Stimulated activated CD4-positive, alpha-beta T cell treated with anti-CD3 and anti-CD28 coated beads, Interleukin-1b, Interleukin-23, amount 100 ng/mL, for 24 hours (primary cell): ENCODE data around the gene LLCFC1.
"Not testable (repeated sequence)": the region's sequence is repeated elsewhere in the genome, so short reads cannot be mapped to it uniquely, and the experiment has no call there.

Experiments used
- DNase-seq, 4 experiments: peaks; one replicate each; pipeline ENCODE4 v3.0.0-alpha.2; 2020; ENCODE audit warnings: low read depth in 4 of 4, low spot score in 1 of 4

Gene LLCFC1

GRCh38 chr7:142941541-142941940 lies 2.3 kb downstream of the LLCFC1 start:
- no peak for DNase-seq

- DNase-seq, result no peak
Measured at GRCh38 chr7:142942746-142943145, 3.5 kb downstream of the LLCFC1 start.

GRCh38 chr7:142943706-142944268 lies 4.5 kb downstream of the LLCFC1 start:
- no peak for DNase-seq

GRCh38 chr7:142945001-142945400 lies 5.7 kb downstream of the LLCFC1 start:
- DNase-seq, result no peak

DNA sequence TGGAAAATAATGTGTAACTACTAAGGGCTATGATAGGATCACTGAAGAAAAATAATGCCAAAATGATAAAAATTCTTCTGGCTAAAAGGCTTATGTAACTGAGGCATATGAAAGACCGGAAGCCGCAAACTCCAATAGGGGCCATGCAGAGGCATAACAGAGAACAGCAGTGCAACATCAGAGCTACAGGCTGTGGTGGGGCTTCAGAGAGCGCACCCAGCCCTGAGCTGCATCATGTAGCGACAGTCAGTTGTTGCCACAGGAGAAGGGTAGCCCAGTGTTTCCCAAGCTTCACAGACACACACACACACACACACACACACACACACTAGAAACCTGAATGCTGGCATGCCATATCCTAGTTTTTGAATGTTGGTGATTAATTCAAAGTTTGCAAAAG lies 9.3 kb downstream of the LLCFC1 start:
- no peak for DNase-seq

GRCh38 chr7:142950235-142950634 lies 11.0 kb downstream of the LLCFC1 start:
- no peak for DNase-seq

GRCh38 chr7:142954680-142955268 lies 15.5 kb downstream of the LLCFC1 start:
- DNase-seq, result no peak

DNA sequence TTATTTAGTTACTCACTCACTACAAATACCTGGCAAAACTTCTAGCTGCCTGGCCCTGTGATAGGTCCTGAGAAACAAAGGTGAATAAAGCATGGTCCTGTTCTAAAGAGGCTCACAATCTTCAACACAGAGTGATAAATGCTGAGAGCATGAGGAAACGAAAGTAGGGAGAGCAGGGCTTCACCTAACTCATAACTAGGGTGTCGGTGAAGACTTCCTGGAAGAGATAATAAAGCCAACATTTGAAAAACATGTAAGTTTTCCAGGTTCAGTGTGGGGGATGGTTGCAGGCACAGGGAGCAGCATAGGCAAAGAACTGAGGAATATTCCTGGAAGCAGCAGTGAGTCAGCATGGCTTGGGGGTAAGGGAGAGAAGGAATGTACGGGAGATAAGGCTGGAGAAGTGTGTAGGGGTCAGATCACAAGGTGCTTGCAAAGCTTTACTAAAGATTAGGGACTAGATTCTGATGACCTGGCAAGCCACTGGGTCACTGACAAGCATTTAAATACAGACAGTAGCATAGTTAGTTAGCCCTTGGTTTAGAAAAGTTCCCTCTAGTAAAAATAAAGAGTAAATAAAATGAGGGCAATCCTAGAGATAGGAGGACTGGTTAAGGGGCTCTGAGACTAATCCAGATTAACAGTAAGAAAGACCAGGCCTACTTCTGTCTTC lies 17.8 kb downstream of the LLCFC1 start:
- no peak for DNase-seq

- DNase-seq, result no peak
Measured at GRCh38 chr7:142957723-142958122, 18.4 kb downstream of the LLCFC1 start.

DNA sequence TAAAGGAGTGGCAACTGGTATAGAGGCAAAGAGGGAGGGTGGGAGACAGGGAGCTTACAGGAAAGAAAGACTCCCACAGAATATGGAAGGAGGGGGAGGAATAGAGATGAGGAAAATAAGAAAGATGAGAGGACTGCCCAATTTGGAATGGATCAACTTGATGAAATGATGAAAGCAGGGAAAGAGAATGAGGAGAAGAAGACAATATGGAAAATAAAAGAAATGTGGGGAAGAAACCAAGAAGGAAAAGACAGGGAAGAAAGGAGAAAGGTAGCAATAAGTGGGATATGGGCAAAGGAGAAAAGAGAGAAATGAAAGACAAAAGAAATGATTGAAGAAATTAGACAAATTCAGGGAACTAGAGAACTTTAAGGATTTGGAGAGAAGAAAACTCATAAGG lies 19.9 kb downstream of the LLCFC1 start:
- no peak for DNase-seq

DNA sequence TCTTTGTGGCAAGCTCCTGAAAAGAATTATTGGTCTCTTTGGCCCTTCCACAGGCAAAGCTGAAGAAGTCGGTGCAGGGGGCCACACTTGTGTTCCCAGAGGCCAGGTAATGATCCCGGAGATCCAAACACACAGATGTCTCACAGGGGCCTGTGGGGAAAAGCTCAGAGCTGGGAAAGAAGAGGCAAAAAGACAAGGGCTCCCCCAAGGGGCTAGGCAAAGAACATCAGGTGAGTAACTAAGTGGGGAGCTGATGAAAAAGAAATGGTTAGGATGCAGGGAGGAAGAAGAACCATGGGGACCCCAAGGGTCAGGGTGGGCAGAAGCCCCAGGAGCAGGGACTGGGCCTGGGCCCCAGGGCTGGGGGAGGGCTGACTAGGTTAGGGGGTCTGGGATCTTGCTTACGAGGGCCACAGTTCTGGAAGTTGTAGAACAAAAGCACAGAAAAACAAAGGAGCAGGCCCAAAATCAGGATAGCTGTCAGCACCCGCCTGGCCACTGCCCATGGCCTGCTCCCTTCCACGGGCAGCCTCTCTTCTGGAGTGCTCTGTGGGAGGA lies 21.8 kb downstream of the LLCFC1 start:
- no peak for DNase-seq

DNA sequence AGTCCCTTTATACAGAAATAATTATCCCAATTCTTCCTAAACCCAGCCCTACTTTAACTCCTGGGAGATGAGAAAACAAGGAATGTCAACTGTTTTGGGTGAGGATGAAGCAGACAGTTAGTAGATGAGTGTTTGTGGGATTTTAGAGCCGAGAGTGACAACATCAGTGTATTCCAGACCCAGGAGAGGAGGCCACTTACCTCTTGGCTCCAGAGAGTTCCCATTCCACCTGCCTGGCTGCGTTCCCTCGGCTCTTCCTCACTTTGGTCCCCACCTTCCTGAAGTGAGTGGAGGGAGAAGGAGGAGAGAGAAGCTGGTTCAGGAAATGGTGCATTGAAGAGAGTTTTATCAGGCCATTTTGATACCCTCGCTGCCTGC lies 22.3 kb downstream of the LLCFC1 start:
- no peak for DNase-seq

DNA sequence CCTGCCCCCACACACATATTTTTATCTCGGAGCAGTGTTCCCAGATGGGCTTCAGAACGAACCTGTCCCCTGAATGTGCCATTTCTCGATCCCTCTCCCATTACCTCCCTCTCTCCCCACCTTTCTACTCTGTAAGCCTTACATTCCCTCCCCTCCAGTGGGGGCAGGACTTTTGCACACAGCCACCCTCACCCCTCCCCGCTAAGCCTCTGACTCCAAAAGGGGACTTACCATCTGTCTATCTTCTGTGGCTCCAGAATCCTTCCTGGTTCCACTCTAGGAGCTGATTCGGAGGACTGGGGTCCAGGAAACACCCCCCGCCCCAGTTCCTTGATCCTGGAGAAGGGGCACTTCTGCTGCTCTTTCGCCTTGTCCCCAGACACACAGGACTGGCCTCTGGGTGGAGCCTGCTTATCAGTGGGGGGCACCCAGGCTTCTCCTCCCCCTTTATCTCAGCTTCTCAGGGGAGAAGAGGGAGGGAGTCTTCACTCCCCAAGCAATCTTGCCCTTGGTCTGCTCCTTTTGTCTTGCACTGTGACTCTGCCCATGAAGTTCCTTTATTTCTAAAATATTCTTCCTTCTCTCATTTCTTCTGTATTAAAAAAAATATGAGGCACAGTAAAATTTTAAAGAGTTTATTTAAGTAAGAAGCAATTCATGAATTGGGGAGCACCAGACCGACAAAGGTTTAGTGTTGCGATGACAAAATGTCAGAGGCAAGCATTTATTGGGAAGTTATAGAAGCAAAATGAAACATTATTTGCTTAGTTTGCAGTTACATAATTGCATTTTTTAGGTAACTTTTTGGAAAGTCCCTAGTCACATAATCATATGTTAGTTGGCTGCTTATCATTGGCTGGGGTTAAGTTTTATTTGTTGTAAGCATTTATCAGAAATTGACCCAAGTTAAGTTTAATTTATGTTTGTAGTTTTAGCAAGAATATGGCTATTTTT lies 23.0 kb downstream of the LLCFC1 start, which contains the start of gene KEL:
TSS of gene KEL (minus strand) at position 391 of the 954 bp plus-strand sequence. CDS start at position 234, 157 bp downstream.
- no peak for DNase-seq

DNA sequence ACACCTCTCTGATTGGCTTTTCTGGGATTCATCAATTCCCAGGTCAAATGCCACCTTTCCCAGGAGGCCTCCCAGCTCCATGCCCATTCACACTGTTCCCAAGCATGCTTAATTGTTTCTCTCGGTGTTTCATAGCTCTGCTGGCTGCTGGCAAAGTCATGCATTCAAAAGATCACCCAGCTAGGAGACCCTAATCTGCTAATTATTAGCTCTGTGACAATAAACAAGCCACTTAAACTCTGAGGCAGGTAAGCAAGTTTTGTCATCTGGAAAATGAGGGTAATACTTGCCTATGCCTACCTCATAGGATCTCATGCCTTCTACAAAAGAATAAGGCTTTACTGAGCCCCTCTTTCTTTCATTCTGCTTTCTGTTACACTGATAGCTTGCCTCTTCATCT lies 23.7 kb downstream of the LLCFC1 start:
- no peak for DNase-seq

DNA sequence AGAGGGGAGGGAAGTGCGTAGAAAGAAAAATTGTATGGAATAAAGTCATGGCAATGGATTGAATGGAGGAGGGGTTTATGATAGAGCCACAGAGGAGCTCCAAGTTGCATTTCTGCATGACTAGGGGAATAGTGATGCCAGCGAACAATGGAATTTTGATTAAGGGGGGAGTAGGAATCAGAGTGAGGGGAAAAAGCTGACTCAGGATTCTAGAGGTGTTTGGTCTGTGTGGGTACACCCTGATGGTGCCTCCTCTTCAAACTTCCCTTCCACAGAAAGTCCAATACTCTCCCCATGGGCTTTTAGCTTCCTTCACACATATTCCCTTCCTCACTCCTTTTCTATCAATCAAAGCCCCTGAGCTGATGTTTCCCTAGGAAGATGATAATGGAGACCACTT lies 24.7 kb downstream of the LLCFC1 start:
- no peak for DNase-seq

- no peak for DNase-seq
Measured at GRCh38 chr7:142964502-142965246, 25.4 kb downstream of the LLCFC1 start.

GRCh38 chr7:142968229-142968628 lies 28.9 kb downstream of the LLCFC1 start:
- no peak for DNase-seq

- DNase-seq, result no peak
Measured at GRCh38 chr7:142969183-142969582, 29.9 kb downstream of the LLCFC1 start.

DNA sequence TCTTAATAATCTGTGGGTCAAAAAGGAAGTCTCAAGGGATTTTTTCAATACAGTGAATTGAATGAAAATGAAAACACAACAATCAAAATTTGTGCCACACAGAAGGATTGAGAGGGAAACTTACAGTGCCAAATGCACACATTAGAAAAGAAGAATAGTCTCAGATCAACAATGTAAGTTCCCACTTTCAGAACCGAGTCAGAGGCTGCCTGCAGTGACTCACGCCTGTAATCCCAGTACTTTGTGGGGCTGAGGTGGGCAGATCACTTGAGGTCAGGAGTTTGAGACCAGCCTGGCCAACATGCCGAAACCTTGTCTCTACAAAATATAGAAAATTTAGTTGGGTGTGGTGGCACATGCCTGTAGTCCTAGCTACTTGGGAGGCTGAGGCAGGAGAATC lies 35.3 kb downstream of the LLCFC1 start:
- no peak for DNase-seq

GRCh38 chr7:142978402-142978801 lies 39.1 kb downstream of the LLCFC1 start:
- DNase-seq, result not testable (repeated sequence)

DNA sequence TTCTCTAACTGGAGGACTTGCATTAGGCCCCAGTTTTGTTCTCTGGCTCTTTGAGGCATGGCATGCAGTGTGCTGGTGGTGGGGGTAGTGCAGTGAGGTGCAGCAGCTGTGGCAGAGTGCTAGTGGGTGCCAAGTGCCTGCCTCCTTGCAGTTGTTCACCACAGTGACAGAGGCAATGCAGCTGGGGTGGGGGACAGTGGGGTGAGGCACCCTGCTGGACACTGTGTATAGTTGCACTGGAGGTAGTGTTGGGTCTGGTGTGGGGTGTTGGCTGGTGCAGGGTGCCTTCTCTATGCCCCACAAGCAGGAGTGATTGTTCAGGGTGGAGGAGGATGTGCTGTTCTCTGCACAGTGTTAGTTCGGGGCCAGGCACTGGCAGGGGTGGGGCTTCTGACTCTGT lies 44.5 kb downstream of the LLCFC1 start:
- DNase-seq, result no peak
